ENCODE data around the gene UBB. TPM values are rescaled to one million over a fixed set of nuclear protein-coding genes. Genes with fewer than 3 reads are reported as not detected.

Gene UBB
- total and polyA plus RNA-seq, 9 of the 15 experiments (the other 6 are each of a cell fraction or from before 2014, with no cell fraction given): 1,069 to 4,143 (median 1,696) TPM

- 0 out of 2 replicates have a peak, but pooled peaks have one; percentile 34 for TF ChIP-seq ETS1 (conservative IDR thresholded peaks at IDR 0.05; ENCODE audit: control insufficient read depth, low read depth, low read length)
- peak; percentile 8 to 27; a peak in 1 of 4 replicates for TF ChIP-seq NRF1 (conservative IDR thresholded peaks at IDR 0.05 in 1 of 2, IDR thresholded peaks at IDR 0.05 in 1 of 2)
- 0 out of 2 replicates have a peak, but pooled peaks have one; percentile 21 for TF ChIP-seq ZBTB17 (CRISPR knock-in tag; IDR thresholded peaks at IDR 0.05)
- peak; percentile 49; the same call in 1 of the 2 replicates for TF ChIP-seq PHF8 (IDR thresholded peaks at IDR 0.05; ENCODE audit: borderline replicate concordance, low read length)
- TF ChIP-seq TBP (optimal IDR thresholded peaks at IDR 0.05; ENCODE audit: low read depth, low read length): peak; percentile 16
- 0 out of 4 replicates have a peak, but pooled peaks of 1 of the 2 experiments have one; percentile 10 for TF ChIP-seq SRF (CRISPR knock-in tag; IDR thresholded peaks at IDR 0.05)
- TF ChIP-seq HMG20A (CRISPR knock-in tag; conservative IDR thresholded peaks at IDR 0.05): no peak
- peak; percentile 67 for TF ChIP-seq REST (IDR thresholded peaks at IDR 0.05; ENCODE audit: borderline replicate concordance)
- TF ChIP-seq REST (CRISPR knock-in tag; IDR thresholded peaks at IDR 0.05; ENCODE audit: low read depth): no peak
- no peak for TF ChIP-seq ZFP1 (CRISPR knock-in tag; IDR thresholded peaks at IDR 0.05)
- no peak for TF ChIP-seq RREB1 (CRISPR knock-in tag; IDR thresholded peaks at IDR 0.05)
These were observed 34.4 kb downstream of the UBB start, which contains the start of gene TRPV2 (continued) for GRCh38 chr17:16415031-16415924.

Data from K562 (cell line).